ENCODE data around the gene RNF224.
A peak's percentile ranks its signal among the peaks of the same experiment; 100 is the strongest.

RNF224 gene

DNA sequence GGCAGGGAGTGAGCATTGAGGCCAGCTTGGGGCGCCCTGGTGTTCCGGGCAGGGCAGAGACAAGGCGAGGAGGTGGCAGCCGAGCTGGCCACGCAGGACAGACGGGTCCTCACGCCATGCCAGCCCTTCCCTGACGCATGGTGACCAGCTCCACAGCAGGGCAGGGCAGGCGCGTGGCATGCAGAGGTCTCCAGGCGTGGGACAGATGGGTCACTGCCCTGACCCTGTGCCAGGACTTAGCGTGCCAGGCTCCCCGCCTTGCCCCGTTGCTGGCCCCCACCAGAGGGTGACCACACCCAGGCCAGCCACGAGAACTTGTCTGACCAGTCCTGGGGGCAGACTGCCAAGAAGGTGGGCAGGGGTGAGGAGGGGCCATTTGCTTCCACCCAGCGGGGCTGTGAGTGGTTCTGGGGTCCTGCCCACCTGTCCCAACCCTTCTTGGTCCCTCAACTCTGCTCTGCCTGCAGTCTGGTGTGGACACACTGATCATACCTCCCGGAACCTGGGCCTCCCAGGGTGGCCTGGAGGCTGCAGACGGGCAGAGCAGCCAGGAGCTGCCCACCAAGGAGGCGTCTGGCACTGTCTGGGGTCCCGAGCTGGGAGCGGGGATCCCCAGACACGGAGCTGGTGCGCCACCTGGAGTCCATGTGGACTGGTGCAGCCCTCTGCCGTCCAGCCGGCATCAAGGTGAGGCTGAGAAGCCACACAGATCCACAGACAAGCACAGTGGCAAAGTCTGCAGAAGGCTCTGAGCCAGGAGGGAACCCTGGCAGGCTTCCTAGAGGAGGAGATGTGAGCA, at the start of gene RNF224:
Gene RNF224 (plus strand): TSS at position 449 of the 799 bp plus-strand sequence. CDS start 834 bp downstream, outside the sequence.
- peak; percentile 76 for DNase-seq

DNA sequence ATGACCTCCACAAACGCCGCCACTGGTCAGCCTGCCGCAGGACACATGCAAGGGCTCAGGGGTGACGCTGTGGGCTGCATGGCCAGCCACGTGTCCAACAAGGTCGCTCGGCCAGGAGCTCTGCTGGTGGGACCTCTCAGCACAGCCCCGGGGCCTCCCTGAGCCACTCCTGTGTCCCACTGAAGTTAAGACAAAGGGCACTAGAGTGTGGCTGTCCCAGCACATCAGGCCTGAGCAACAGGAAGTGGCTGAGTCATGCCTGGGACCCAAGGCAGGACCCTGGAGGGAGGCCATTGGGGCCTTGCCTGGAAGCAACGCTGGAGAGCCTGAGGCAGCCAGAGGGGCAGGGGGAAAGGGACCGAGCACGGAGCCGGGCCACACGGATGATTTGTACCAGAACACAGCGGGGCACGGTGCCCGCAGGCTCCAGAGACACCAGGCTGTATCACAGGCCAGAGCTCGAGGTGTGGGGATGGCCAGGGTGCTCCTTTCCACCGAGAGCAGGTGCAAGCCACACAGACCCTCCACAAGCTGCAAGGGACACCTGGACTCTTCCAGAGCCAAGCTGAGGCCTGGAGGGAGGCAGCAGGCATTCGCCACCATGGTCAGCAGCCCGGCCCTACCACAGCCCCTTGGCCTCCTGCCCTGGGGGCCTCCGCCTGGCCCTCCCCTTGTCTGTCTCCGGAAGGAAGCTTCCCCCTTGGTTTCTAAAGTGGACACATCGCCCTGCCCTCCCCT, 48.9 kb upstream of the RNF224 start:
- DNase-seq: no peak

DNA sequence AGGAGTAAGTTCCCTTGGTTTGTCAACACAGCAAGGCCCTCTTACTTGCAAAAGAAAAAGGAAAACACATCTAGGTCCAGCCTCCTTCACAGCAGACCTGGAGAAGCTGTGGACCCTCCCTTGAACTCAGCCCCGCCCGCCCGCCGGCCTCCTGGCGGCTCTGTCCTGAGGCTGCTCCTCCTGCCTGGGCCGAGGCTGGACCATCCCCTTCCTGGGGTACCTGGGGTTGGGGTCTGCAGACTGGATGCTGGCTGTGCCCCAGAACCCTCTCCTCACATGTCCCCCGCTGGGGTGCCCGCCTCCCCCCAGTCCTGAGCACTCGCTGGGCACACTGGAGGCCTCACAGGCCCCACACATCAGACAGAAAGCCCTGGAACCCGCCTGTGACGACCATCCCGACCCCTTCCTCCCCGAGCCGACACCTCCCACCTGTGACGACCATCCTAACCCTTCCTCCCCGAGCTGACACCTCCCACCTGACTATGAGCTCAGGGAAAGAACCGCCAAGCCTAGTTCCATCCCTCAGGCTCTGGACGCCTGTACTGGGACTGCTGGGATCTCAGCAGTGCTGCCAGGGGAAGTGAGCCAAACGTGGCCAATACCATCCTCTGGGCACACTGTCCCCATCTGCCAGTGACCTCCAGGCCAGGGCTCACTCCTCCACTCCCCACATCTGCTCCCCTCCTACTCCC, 48.2 kb upstream of the RNF224 start:
- no peak for DNase-seq

DNA sequence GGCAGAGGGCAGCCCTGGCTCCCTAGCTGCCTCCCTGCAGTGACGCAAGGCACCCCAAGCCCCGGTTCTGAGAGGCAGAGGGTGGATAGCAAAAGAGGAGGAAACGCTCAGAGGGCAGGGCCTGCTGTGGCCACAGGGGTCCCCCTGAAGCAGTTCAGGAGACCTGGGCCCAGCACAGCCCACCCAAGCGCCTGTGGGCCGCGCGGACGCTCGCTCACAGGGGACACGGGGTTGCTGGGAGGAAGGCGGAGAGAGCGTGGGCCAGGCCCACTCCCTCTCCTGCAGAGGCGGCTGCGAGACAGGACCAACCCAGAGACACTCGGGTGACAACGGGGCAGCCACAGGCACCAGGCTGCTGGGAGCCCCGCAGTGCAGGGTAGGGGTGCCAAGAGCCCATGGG, 47.5 kb upstream of the RNF224 start:
- DNase-seq: no peak

DNA sequence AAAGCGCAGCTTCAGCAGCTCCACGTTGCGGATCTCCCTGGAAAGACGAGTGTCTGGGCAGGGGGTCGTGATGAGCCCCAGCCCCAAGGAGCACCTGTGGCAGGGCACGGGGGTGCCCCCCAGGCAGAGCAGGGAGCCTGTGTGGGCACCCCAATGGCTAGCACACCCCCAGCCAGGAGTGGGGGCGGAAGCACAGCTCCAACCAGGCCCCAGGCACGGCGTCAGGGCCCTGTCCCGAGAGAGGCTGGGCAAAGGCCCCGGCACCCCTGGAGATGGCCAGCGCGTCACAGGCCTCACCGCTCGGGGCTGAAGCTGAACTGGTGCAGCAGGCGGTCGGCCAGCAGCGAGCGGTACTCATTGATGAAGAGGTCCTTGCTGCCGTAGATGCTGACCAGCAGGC, 46.8 kb upstream of the RNF224 start:
- no peak for DNase-seq

DNA sequence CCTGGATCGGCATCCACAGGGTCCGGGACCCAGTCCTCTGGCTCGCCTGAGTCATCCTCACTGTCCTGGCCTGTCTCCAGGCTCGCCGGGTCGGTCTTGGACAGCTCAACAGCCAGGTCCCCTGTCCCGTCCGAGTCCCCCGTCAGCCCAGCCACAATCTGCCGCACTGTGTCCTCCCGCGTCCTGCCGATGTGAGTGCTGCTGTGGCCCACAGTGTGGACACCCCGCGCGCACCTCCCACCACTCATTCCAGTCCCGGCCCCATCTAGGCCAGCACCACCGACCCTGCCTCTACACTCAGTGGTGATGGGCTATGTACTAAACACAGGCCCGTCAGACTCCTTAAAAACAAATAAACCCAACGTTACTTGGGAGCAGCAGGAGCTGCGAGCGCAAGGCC, 45.6 kb upstream of the RNF224 start:
- DNase-seq: no peak

DNA sequence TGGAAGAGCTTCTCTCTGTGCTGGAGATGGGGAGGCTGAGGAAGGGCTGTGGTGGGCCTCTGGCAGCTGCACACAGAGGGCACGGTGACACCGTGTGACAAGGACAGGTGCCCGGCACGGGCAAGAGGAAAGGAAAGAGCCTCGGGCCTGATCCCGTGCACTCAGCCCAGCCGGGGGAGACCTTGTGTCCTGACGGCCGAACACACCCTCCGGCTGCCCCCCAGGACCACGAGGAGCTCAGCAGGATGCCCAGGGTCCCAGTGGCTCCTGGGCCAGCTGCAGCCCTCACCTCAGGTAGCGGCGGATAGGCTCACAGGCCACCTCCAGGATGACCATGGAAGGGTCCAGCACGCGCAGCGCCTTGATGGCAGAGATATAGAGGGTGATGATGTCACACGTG, 44.5 kb upstream of the RNF224 start:
- no peak for DNase-seq

DNA sequence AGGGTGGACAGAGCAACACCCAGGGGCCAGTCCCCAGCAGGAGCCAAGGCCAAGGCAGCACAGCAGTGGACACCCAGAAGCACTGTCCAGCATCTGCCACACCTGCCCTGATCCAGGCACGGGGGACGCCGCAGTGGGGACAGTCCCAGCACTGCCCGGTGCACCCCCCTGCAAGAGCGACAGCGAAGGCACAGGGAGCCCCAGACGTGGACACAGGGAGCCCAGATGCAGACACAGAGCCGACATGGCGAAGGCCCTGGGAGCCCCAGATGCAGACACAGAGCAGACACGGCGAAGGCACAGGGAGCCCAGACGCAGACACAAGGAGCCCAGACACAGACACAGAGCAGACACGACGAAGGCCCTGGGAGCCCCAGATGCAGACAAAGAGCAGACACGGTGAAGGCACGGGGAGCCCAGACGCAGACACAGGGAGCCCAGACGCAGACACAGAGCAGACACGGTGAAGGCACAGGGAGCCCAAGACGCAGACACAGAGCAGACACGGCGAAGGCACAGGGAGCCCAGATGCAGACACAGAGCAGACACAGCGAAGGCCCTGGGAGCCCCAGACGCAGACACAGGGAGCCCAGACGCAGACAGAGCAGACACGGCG, 43.2 kb upstream of the RNF224 start:
- DNase-seq: no peak

DNA sequence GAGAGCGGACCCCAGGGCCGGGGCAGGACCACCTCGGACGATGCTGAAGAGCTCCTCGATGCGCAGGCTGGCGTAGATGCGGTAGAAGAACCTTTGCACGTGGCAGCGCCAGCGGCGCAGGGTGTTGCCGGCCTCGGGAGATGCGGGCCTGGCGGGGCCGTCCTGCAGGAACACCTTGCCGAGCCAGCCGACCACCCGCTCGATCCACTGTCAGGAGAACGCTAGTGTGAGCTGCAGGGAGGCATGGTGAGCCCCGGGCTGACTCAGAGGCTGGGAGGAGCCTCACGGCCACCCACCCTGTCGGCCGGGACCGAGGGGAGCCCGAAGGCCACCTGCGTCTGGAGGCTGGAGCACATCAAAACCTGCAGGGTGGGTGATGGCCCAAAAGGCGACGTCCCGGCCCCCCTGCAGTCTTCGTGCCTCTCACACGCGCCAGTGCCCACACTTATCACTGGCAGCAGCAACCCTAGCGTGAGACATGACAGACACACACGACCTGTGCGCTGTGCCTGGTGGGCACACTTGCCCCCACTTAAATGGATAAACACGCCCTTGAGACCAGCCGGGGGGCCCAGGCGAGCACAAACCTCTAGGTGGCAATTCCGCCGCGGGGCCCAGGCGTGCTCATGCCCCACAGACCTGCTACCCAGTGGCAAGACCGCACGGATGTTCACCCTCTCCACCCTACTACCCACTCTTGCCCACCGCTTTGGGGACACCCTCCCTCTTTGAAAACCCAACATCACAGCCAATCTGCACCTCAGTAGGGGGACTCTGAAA, 42.2 kb upstream of the RNF224 start:
- DNase-seq: no peak

DNA sequence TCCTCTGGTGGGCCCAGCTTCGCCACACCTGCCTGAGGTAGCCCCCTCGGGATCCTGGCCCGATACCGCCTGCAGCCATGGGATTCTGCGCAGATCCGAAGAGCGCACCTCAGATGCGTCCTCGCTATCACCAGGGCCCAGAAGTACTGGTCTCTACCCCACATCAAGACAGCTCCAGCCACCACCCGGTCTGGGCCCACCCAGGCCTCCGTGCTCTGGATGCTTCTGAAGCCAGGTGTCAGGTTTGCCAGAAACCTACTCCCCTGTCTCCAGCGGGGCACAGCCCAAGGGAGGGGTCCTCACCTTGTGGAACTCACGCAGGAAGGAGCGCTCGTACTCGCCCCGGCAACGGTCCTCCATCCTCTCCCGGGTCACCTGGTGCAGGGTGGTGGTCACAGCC, 41.4 kb upstream of the RNF224 start:
- DNase-seq: no peak

DNA sequence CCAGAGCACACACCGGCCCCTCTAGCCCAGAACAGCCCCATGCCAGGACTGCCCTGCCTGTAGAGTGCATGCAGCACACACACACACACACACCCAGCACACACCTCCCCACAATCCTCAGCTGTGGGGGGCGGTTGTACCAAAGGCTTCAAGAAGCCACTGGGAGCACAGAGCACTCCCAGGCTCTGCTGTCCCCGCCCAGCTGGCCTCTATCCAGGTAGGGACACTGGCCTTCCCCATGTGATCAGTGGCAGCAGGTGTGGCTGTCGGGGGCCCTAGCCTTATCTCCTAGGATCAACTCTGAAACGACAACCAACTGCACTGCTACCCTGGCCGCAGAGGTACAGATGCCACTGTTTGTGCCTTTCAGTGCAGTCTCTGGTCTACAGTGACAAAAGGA, 40.9 kb upstream of the RNF224 start:
- no peak for DNase-seq

DNA sequence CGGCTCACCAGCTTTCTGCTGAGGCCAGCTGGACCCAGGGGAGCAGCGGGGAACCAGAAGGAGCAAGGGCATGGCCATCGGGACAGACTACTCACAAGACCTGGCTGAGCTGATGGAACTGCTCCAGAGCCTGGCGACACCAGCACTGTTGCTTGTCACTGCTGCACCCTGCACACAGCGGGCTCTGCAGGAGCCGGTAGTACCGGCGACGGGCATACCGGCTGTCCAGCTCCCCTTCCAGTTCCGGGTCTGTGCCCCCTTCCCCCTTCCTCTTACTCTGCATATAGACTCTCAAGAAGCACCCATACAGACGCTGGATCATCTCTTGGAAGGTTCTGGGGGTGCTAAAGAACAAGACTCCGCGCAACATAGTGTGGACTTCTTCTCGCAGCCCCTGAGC, 39.9 kb upstream of the RNF224 start:
- DNase-seq: no peak

DNA sequence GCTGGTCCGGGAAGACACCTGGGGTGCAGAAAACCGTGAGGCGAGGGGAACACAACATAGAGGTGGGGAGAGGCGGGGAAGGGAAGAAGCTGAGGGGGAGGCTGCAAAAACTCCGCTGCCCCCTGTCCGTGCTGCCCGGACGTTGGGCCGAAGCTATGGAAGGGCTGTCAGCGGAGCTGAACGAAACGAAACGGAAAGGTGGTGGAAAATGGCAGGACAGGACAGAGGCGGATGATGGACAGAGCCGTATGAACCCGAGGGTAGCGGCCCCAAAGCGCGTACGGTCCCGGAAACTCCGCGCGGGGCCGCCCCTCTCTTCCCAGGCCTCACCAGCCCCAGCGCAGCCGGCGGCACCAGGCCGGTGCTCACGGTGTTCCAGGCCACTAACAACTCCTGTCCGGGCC, 39.2 kb upstream of the RNF224 start:
- DNase-seq: no peak

DNA sequence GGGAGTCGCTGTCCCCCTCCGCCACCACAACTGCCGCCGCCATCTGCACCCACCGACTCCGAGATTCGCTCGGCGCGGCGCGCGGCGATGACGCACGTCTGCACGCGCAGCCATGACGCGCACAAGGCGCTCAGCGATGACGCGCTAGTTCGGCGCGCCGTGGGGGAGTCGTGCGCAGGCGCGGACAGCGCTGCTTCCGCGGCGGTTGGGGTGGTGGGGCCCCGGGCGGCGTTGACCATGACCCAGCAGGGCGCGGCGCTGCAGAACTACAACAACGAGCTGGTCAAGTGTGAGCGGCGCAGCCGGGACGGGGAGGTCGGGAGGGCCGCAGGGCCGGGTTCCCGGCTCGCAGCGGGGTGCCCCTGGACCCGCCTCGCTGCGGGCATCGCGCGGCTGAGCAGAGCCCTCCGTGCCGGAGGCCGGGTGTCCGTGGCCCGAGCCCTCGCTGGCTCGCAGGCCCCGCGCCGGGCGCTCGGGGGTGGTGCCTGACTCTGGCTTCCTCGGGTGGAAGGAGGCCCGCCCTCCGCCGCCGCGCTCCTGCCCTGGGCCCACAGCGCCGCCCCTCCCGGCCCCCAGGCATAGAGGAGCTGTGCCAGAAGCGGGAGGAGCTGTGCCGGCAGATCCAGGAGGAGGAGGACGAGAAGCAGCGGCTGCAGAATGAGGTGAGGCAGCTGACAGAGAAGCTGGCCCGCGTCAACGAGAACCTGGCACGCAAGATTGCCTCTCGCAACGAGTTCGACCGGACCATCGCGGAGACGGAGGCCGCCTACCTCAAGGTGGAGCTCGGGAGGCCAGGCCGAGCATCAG, 38.6 kb upstream of the RNF224 start, which contains the start of the genes ANAPC2 and SSNA1:
Gene ANAPC2 (minus strand): TSS at position 71 of the 807 bp plus-strand sequence. CDS start 28 bp downstream, at position 43.
Gene SSNA1 (plus strand): TSS at position 187 of the 807 bp plus-strand sequence. CDS start 51 bp downstream, at position 238.
- DNase-seq: peak; percentile 92

DNA sequence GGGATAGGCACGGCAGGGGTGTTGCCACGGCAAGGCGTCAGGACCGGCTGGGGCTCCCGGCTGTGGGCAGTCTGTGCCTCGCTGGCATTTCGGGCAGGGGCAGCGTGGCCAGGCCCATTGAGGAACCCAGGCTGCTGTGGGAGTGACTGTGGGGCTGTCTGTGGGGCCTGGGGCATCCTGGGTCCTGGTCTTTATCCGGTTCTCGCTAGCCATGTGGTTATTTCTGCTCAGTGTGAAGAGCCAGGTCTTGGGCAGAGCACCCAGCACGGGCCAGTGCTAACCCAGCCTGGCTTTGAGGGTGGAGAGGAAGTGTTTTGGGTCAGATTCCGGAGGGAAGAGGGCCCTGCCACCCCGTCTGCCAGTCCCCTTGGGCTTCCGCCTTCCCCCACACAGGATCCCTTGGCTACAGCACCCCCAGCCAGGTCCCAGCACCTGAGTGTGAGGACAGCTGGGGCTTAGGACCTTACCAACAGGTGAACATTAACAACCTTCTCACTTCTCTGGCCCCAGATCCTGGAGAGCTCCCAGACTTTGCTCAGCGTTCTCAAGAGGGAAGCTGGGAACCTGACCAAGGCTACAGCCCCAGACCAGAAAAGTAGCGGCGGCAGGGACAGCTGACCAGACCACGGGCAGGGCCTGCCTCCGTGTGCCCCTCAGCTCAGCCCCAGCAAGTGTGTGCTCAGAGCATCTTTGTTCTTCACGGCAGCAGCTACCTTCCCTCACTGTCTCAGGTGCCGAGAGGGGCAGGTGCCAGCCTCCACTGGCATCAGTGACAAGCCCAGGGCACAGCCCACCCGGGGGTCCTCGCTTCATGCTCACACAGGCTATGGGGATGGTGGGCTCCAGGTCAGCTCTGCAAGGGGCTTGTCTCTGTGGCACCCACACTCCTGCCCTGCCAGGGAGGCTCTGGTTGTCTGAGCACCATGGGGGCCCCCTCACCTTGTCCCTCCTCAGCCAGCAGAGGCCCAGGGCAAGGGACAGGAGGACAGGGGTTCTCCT, 37.7 kb upstream of the RNF224 start:
- DNase-seq: no peak

DNA sequence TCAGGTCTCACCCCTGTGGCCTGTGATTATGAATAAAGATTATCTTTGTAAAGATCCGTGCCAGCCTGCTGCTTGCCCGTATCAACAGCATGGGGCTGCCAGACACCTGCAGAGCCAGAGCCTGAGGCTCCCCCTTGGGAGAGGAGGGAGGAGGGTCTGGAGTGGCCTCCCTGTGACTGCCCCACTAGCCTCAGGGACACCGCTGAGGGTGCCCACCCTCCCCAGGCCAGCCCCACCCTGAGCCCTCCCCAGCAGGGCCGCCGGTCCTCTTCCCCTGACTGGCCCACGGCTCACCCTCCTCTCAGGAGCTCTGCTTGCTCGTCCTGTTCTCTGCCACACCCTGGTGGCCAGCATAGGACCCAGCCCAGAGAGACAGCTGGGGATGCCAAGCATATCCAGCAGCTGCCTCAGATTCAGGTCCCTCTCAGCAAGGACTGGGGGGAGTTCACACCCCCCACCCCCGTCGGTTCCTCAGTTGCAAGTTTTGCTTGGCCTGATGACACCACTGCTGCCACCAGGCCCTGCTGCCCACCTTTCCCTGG, 36.9 kb upstream of the RNF224 start:
- DNase-seq: no peak

DNA sequence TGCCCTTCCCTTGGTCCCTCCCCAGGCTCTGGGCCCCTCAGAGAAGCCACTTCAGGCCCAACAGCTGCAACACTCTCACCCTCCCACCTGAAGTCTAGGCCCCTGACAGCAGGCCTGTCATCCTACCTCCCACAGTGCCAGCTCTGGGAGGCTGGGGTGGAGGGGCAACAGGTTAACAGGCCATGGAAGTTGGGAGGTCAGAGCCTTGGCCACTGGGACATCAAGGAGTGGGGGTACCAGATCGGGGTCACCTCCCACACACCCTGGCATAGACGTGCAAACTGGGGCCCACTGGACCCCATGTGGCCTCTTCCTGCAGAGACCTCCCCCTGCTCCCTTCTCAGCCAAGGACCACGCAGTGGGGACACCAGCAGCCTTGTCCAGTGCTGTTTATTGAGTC, 36.1 kb upstream of the RNF224 start:
- DNase-seq: no peak

DNA sequence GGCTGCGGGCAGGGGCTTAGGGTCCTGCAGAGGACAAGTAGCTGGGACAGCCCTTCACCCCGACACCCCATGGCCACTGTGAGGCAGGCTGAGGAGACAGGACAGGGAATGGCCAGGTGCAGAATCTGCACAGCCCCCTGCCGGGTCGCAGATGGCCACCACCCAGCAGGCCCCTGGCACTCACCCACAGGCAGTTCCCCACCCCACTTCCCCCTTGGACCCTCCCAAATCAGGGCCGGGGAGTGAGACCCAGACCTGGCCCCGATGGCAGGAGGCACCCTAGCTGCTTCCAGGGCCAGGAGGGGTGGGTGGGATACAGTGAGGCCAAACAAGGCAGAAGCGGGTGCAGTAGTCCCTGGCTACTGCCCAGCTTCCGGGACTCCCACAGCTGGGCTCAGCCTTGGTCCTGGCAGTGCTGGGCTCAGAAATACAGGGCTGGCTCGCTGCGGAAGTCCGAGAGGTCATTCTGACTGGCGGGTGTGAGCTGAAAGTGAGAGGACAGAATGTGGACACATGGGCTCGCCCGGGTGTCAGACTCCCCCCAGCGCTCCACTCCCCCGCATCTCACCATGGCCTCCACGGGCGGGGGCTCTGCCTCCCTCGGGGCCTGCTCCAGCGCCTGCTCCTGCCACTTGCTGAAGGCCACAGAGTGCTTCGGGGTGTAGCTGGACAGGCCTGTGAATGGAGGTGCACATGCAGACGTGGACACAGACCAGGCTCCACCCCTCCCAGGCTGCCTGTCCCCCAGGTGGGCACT, 35.4 kb upstream of the RNF224 start:
- DNase-seq: no peak

DNA sequence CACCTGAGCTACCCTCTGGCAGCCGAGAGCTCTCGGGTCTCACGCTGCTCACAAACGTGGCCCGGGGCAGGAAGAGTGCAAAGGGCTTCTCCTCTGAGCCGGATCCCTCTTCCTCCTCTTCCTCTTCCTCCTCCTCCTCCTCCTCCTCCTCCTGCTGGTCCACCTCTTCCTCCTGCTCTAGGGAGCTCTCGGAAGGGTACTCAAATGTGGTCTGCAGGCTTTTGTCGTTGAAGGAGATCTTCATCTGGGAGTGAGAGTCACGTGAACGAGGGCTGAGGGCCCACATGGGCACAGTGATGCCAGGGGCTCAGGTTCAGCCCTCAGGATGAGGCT, 34.9 kb upstream of the RNF224 start:
- DNase-seq: no peak

Data from GDM1 (cell line).